Chondrocyte (in vitro differentiated cells): ENCODE results near the gene CELSR3. TPM values are rescaled to one million over a fixed set of nuclear protein-coding genes. Genes with fewer than 3 reads are reported as not detected.
A peak's percentile ranks its signal among the peaks of the same experiment; 100 is the strongest.

Experiments
- DNase-seq: peaks from one replicate; pipeline ENCODE4 v3.0.0; 2021; ENCODE audit warnings: mixed read lengths, low spot score
- H3K27ac Mint-ChIP-seq: one replicate; pipeline ENCODE4 v1.8.0; 2021; ENCODE audit warnings: mild to moderate bottlenecking, moderate library complexity, mixed read lengths; ENCODE audit not compliant: unreplicated experiment
- H3K27me3 Mint-ChIP-seq: 2 replicates; pipeline ENCODE4 v1.8.0; 2021; ENCODE audit warnings: low read depth, mixed read lengths
- H3K36me3 Mint-ChIP-seq: 2 replicates; pipeline ENCODE4 v1.8.0; 2021; ENCODE audit warnings: low read depth, mixed read lengths
- H3K4me1 Mint-ChIP-seq: 2 replicates; pipeline ENCODE4 v1.8.0; 2021; ENCODE audit warnings: low read depth, mild to moderate bottlenecking, mixed read lengths
- H3K4me3 Mint-ChIP-seq: one replicate; pipeline ENCODE4 v1.8.0; 2021; ENCODE audit warnings: mild to moderate bottlenecking, moderate library complexity, mixed read lengths; ENCODE audit not compliant: unreplicated experiment
- H3K9me3 Mint-ChIP-seq: 2 replicates; pipeline ENCODE4 v1.8.0; 2021; ENCODE audit warnings: low read depth, mixed read lengths
- CTCF ChIP-seq: fragments of 200-600 bp; sonication (generic); IDR thresholded peaks from 2 replicates; pipeline ENCODE4 v1.5.0; 2021; ENCODE audit warnings: antibody characterized with exemption, mild to moderate bottlenecking, moderate library complexity
- total RNA-seq: library from RNA; stranded (reverse); gene quantifications from 3 replicates; pipeline ENCODE4 v1.2.1, GENCODE V29; 2021

Gene CELSR3
- total RNA-seq, 1 donor from 2014 or later: 11.4 TPM

DNA sequence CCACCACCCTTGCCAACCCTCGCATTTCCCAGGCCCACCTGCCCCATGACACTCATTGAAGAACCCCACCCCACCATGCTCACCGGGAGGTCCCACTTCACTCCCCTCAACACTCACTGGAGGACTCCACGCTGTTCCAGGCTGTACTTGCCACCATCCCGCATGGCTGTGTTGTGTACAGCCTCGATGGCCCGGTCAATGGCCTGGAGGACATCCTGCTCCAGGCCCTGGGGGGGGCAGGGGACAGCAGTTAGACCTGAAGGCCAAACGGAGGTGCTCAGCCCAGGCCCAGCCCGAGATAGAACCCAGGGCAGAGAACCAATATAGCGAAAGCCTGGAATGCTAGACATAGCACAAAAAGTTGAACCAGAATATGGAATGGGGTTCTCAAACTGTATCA lies 20.1 kb upstream of the CELSR3 start:
- Mint-ChIP-seq H3K27me3 (no peaks in the 10 kb centered on the region), H3K4me1 (peaks cover 52% of the 10 kb centered on the region), H3K4me3 (no peak overlapping the region), H3K9me3 (no peaks in the 10 kb centered on the region), H3K36me3 (peaks cover 27% of the 10 kb centered on the region), H3K27ac (peak overlapping the region; percentile 14)
- DNase-seq: no peak
- TF ChIP-seq CTCF: no peak

DNA sequence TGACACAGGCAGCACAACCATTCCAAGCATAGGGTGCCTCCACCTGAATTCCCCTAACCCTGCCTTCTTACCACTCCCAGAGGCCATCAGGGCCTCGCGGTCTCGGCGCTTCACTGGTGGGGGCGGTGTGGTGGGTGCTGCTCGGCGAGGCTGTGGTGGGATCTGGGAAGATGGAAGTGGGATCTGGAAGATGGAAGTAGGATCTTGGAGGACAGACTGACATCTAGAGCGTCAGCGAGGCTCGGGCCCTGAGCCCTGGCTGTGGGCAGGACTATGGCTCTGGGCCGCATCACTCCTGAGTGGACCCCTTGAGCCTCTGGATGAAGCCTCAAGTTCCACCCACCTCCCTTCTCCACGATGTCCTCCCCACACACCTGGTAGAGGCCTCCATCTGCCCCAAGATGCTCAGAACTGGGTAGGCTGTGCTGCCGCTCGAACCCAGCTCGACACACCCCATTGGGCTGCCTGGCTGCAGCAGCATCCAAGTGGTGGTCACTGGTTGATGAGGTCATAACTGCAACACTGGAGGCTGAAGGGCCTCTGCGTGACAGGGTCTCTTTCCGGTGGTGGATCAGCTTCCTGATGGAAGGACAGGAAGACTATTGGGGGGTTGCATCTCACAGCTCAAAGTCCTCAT lies 19.4 kb upstream of the CELSR3 start:
- no peak for TF ChIP-seq CTCF
- Mint-ChIP-seq H3K4me1 (peaks cover 46% of the 10 kb centered on the region), H3K27ac (no peak overlapping the region), H3K4me3 (no peak overlapping the region), H3K36me3 (peaks cover 32% of the 10 kb centered on the region), H3K27me3 (no peaks in the 10 kb centered on the region), H3K9me3 (no peaks in the 10 kb centered on the region)
- no peak for DNase-seq

- TF ChIP-seq CTCF: no peak
- H3K4me3 Mint-ChIP-seq: no peak overlapping the region
- peaks cover 32% of the 10 kb centered on the region for H3K36me3 Mint-ChIP-seq
- H3K27me3 Mint-ChIP-seq: no peaks in the 10 kb centered on the region
- DNase-seq: no peak
- H3K9me3 Mint-ChIP-seq: no peaks in the 10 kb centered on the region
- peaks cover 40% of the 10 kb centered on the region for H3K4me1 Mint-ChIP-seq
- H3K27ac Mint-ChIP-seq: no peak overlapping the region
Observed at GRCh38 chr3:48681541-48681880, 18.8 kb upstream of the CELSR3 start.

DNA sequence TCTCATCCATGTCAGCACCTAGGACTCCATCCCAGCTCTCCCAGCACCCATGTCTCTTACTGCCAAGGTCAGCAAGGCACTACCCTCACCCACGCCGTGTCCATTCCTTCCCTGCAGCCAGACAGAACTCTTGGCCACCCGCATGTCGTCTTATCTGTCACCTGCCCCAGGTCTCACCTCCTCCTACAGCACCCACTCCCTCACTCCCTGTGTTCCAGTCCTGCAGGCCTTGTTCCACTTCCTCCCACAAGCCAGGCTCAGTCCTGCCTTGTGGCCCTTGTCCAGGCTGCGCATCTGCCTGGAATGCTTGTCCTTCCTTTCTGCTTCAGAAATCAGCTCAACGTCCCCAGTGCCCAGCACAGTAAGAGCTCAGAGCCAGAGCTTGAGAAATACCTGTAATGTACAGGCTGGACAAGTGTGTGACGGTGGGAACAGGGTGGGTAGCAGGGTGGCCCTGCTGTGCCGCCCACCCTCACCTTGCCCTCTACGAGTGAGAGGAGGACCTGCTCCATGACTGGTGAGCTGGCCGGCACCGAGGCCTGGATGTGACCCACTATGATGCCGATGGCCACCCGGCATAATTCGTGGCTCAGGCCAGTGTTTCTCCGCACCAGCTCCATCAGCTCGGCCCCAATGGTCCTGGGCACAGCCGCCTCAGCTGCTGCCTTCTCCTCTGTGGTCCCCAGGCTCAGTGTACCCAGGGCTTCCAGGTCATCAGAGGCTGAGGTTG lies 18.3 kb upstream of the CELSR3 start:
- Mint-ChIP-seq H3K27ac (no peak overlapping the region), H3K9me3 (no peaks in the 10 kb centered on the region), H3K4me1 (peaks cover 35% of the 10 kb centered on the region), H3K4me3 (no peak overlapping the region), H3K27me3 (no peaks in the 10 kb centered on the region), H3K36me3 (peaks cover 37% of the 10 kb centered on the region)
- DNase-seq: no peak
- no peak for TF ChIP-seq CTCF

- Mint-ChIP-seq H3K27me3 (no peaks in the 10 kb centered on the region), H3K36me3 (peaks cover 42% of the 10 kb centered on the region), H3K4me3 (no peak overlapping the region), H3K4me1 (peaks cover 27% of the 10 kb centered on the region), H3K9me3 (no peaks in the 10 kb centered on the region), H3K27ac (no peak overlapping the region)
- TF ChIP-seq CTCF: no peak
- no peak for DNase-seq
Observed at GRCh38 chr3:48679411-48680391, 17.0 kb upstream of the CELSR3 start.
